ENCODE measurements around the gene LRRC4C. TPM values are rescaled to one million over a fixed set of nuclear protein-coding genes. Genes with fewer than 3 reads are reported as not detected.

Gene LRRC4C
- total and polyA plus RNA-seq, 2 donors (not counting 3 experiments of a cell fraction or from before 2014, with no cell fraction given) = not detected

DNA sequence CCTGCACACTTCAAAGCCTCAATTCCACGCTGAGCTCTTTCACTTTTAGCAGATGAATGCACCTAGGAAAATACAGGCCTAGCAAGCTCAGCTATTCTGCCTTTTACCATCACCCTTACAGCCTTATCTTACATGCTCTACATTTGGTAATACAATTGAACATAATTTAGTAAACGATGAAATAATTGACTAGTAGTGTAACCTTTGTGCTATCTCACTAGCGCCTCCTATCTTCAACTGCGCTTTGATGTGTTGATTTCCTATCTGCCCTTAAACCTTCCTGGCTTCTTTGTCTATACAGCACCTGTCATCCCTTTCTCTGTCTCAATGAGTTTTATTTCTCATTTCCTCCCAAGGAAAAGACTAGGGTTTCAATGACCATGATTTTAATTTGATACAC is 149.7 kb downstream of the LRRC4C start:
- intact Hi-C loops (cut with micrococcal nuclease) (no loop called here), dilution Hi-C loops (cut with MboI; ENCODE audit: extremely low pct_ligation_motif_present, low sequenced_read_pairs) (no loop called here)
- Histone ChIP-seq H3K79me2 (ENCODE audit: control insufficient read depth, insufficient read depth, low read length) (no peaks in the 10 kb centered on the region), H3K4me2 (ENCODE audit: insufficient read depth, low read length) (no peak overlapping the region), H3K4me1 (ENCODE audit: control insufficient read depth, extremely low read depth, insufficient read depth, low read length) (no peaks in the 10 kb centered on the region), H3K9me3 (replicated peaks; ENCODE audit: control insufficient read depth, insufficient read depth, low read length) (peaks cover 2% of the 10 kb centered on the region), H3K36me3 (ENCODE audit: control insufficient read depth in 2 of 2, extremely low read depth in 1 of 2, insufficient read depth in 2 of 2, low read length in 2 of 2) (no peaks in the 10 kb centered on the region), H3K27ac (ENCODE audit: insufficient read depth, low read depth, low read length) (no peak overlapping the region), H3K9me1 (replicated peaks; ENCODE audit: control insufficient read depth, extremely low read depth, insufficient read depth, low read length) (no peaks in the 10 kb centered on the region), H3K9ac (replicated peaks; ENCODE audit: extremely low read depth, insufficient read depth, low read length) (no peak overlapping the region), H3K27me3 (ENCODE audit: control insufficient read depth in 2 of 2, insufficient read depth in 2 of 2, low read length in 2 of 2) (no peaks in the 10 kb centered on the region), H3K4me3 (replicated peaks in 1 of 3; ENCODE audit: insufficient read depth in 1 of 3, low read depth in 1 of 3, low read length in 3 of 3) (no peak overlapping the region), H2AFZ (ENCODE audit: low read depth, low read length) (no peak overlapping the region), H4K20me1 (replicated peaks; ENCODE audit: control insufficient read depth, extremely low read depth, insufficient read depth, low read length) (no peaks in the 10 kb centered on the region)
- ChIA-PET POLR2A (no interaction called here), CTCF (no interaction called here)
- no TSS peak for BruUV-seq (replicated peaks)
- TF ChIP-seq FOS (IDR thresholded peaks at IDR 0.05; ENCODE audit: borderline replicate concordance, insufficient read depth, low read length) = no peak
- TF ChIP-seq POLR2A (IDR thresholded peaks at IDR 0.05; ENCODE audit: low read depth, low read length) = no peak
- TF ChIP-seq, protein P1, sequence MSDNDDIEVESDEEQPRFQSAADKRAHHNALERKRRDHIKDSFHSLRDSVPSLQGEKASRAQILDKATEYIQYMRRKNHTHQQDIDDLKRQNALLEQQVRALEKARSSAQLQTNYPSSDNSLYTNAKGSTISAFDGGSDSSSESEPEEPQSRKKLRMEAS (IDR thresholded peaks at IDR 0.05; ENCODE audit: insufficient read depth, insufficient read length) = no peak
- TF ChIP-seq JUN (IDR thresholded peaks at IDR 0.05; ENCODE audit: borderline replicate concordance, insufficient read depth, insufficient read length, low read depth) = no peak
- no peak for TF ChIP-seq EZH2 (IDR thresholded peaks at IDR 0.05; ENCODE audit: borderline replicate concordance, low read depth, low read length, severe bottlenecking)
- TF ChIP-seq, protein P2, sequence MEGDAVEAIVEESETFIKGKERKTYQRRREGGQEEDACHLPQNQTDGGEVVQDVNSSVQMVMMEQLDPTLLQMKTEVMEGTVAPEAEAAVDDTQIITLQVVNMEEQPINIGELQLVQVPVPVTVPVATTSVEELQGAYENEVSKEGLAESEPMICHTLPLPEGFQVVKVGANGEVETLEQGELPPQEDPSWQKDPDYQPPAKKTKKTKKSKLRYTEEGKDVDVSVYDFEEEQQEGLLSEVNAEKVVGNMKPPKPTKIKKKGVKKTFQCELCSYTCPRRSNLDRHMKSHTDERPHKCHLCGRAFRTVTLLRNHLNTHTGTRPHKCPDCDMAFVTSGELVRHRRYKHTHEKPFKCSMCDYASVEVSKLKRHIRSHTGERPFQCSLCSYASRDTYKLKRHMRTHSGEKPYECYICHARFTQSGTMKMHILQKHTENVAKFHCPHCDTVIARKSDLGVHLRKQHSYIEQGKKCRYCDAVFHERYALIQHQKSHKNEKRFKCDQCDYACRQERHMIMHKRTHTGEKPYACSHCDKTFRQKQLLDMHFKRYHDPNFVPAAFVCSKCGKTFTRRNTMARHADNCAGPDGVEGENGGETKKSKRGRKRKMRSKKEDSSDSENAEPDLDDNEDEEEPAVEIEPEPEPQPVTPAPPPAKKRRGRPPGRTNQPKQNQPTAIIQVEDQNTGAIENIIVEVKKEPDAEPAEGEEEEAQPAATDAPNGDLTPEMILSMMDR (IDR thresholded peaks at IDR 0.05; ENCODE audit: extremely low read depth in 1 of 2, insufficient read depth in 1 of 2, low read depth in 1 of 2, low read length in 2 of 2) = no peak
- TF ChIP-seq GATA2 (IDR thresholded peaks at IDR 0.05; ENCODE audit: insufficient read depth, insufficient read length, low read depth, low read length) = no peak
- no peak for TF ChIP-seq MYC (IDR thresholded peaks at IDR 0.05; ENCODE audit: low read depth, low read length)
- no peak for TF ChIP-seq POLR2AphosphoS5 (IDR thresholded peaks at IDR 0.05; ENCODE audit: insufficient read depth, low read depth, low read length)
- DNase-seq (ENCODE audit: low read depth, low spot score) (no peak), FAIRE-seq (no peak)

Data from endothelial cell of umbilical vein (primary cell).